BE2C (cell line): ENCODE results near the gene ZG16B. TPM values are rescaled to one million over a fixed set of nuclear protein-coding genes. Genes with fewer than 3 reads are reported as not detected.

ENCODE experiments used
- DNase-seq: peaks from one replicate; pipeline ENCODE4 v3.0.0-alpha.2; 2020
- H3K27me3 ChIP-seq: fragments of 250-450 bp; sonication (Bioruptor Pico); 2 replicates; pipeline ENCODE4 v1.5.1; 2020; ENCODE audit warnings: mild to moderate bottlenecking
- H3K36me3 ChIP-seq: fragments of 250-450 bp; sonication (Bioruptor Pico); 2 replicates; pipeline ENCODE4 v1.5.1; 2020; ENCODE audit warnings: mild to moderate bottlenecking
- H3K4me1 ChIP-seq: fragments of 250-450 bp; sonication (Bioruptor Pico); 2 replicates; pipeline ENCODE4 v1.5.1; 2020
- H3K4me3 ChIP-seq: 2 replicates; pipeline ENCODE4 v1.5.1; 2011; ENCODE audit warnings: low read depth, low read length
- H3K9me3 ChIP-seq: fragments of 250-450 bp; sonication (Bioruptor Pico); 2 replicates; pipeline ENCODE4 v1.5.1; 2020
- CTCF ChIP-seq: IDR thresholded peaks from 2 replicates; pipeline ENCODE4 v1.5.1; 2012; ENCODE audit warnings: mild to moderate bottlenecking, low read depth, low read length
- polyA plus RNA-seq: library from polyadenylated mRNA; unstranded; fragments of >200 nt; gene quantifications from one replicate; pipeline ENCODE4 v1.2.1, GENCODE V29; 2012; ENCODE audit warnings: low read depth, missing spikeins; ENCODE audit not compliant: insufficient read length, insufficient read depth

The ZG16B gene
- 0.63 TPM for polyA plus RNA-seq

GRCh38 chr16:2829501-2830354, at the start of gene ZG16B:
Gene ZG16B, plus strand, starts transcription at chr16:2830303. Its CDS starts 139 bp downstream, at chr16:2830442.
- DNase-seq, result no peak

GRCh38 chr16:2782583-2783351, 47.3 kb upstream of the ZG16B start:
- peaks cover 13% of the 10 kb centered on the region for H3K27me3 ChIP-seq
- no peak overlapping the region for H3K4me3 ChIP-seq
- DNase-seq, result no peak
- no peaks in the 10 kb centered on the region for H3K9me3 ChIP-seq
- TF ChIP-seq CTCF, result no peak
- H3K36me3 ChIP-seq, result no peaks in the 10 kb centered on the region
- H3K4me1 ChIP-seq, result no peaks in the 10 kb centered on the region

More at GRCh38 chr16:2829501-2830354, at the start of gene ZG16B:
- H3K4me3 ChIP-seq, result no peak within 1 kb of the TSS
- H3K9me3 ChIP-seq, result no peaks in the 10 kb centered on the region
- no peaks in the 10 kb centered on the region for H3K27me3 ChIP-seq
- TF ChIP-seq CTCF, result no peak
- H3K36me3 ChIP-seq, result no peaks in the 10 kb centered on the region
- H3K4me1 ChIP-seq, result no peaks in the 10 kb centered on the region

- Histone ChIP-seq H3K9me3 (no peaks in the 10 kb centered on the region), H3K27me3 (peaks cover 13% of the 10 kb centered on the region), H3K36me3 (no peaks in the 10 kb centered on the region), H3K4me3 (no peak overlapping the region), H3K4me1 (no peaks in the 10 kb centered on the region)
- no peak for TF ChIP-seq CTCF
- DNase-seq, result no peak
These were observed 46.3 kb upstream of the ZG16B start for GRCh38 chr16:2783581-2784357.

- no peak for TF ChIP-seq CTCF
- Histone ChIP-seq H3K36me3 (no peaks in the 10 kb centered on the region), H3K4me3 (no peak overlapping the region), H3K9me3 (no peaks in the 10 kb centered on the region), H3K4me1 (no peaks in the 10 kb centered on the region), H3K27me3 (peaks cover 15% of the 10 kb centered on the region)
- DNase-seq, result no peak
These were observed 45.6 kb upstream of the ZG16B start for GRCh38 chr16:2784358-2785100.

- Histone ChIP-seq H3K36me3 (no peaks in the 10 kb centered on the region), H3K27me3 (peaks cover 23% of the 10 kb centered on the region), H3K4me3 (no peak overlapping the region), H3K9me3 (no peaks in the 10 kb centered on the region), H3K4me1 (no peaks in the 10 kb centered on the region)
- TF ChIP-seq CTCF, result no peak
- DNase-seq, result no peak
These were observed 44.8 kb upstream of the ZG16B start for GRCh38 chr16:2785101-2785991.
